SH-SY5Y (cell line): Measurements from ENCODE around the gene NXT1.

Source experiments
- GATA2 ChIP-seq: IDR thresholded peaks from 2 replicates; pipeline ENCODE4 v1.6.1; 2011; ENCODE audit warnings: mild to moderate bottlenecking, low read depth, low read length
- GATA3 ChIP-seq: IDR thresholded peaks from 2 replicates; pipeline ENCODE4 v1.6.1; 2011; ENCODE audit warnings: low read depth, mild to moderate bottlenecking, low read length, moderate library complexity

- TF ChIP-seq GATA2, result no peak
- TF ChIP-seq GATA3, result no peak
Observed at GRCh38 chr20:23303325-23304102, 47.1 kb upstream of the NXT1 start.
